HepG2 (cell line): ENCODE data around the gene TGM4. TPM values are rescaled to one million over a fixed set of nuclear protein-coding genes. Genes with fewer than 3 reads are reported as not detected.

Experiments used
- ATAC-seq: fragments of 200-7000 bp; cut with Tn5 transposase; 3 replicates; pipeline ENCODE4 v1.9.1; 2020; ENCODE audit warnings: mild to moderate bottlenecking, moderate library complexity
- BruUV-seq: library from RNA; stranded (reverse); fragments of 400-500 nt; replicated peaks from 2 replicates; lab custom pipeline; 2021; lab: Mats Ljungman, UMichigan
- CTCF ChIA-PET: fragments of 300-600 bp; formaldehyde crosslinking; extraction: SDS; loops from one replicate; lab custom pipeline; 2021; ENCODE audit warnings: low total read pairs, inconsistent platforms, low intra/inter-chr PET ratio; lab: Yijun Ruan, JAX
- POLR2A ChIA-PET: fragments of 350-600 bp; sonication (Branson Sonifier 250); formaldehyde crosslinking; loops from one replicate; lab custom pipeline; 2020; ENCODE audit warnings: antibody characterized with exemption, inconsistent platforms; lab: Yijun Ruan, JAX
- DNase-seq: peaks from one replicate; pipeline ENCODE4 v3.0.0-alpha.2; 2015; ENCODE audit warnings: low spot score
- FAIRE-seq: peaks from 3 replicates; lab custom pipeline; 2011; peaks lifted over from hg19 to GRCh38; lab: Jason Lieb, UNC
- H2AFZ ChIP-seq: one replicate; pipeline ENCODE4 v1.6.1; 2011; ENCODE audit warnings: low read length, inconsistent platforms
- H3K27ac ChIP-seq: fragments of 300-600 bp; 3 replicates; pipeline ENCODE4 v1.8.0; 2011; ENCODE audit warnings: mixed run types, mild to moderate bottlenecking, mixed read lengths, low read length, inconsistent platforms; ENCODE audit not compliant: insufficient read depth; ENCODE audit errors: extremely low read length
- H3K27me3 ChIP-seq, 2 experiments: fragments of 200-600 bp in 1 of 2; 2 replicates in 1 of 2; 3 replicates in 1 of 2; pipeline versions ENCODE4 v1.6.0 to v1.8.0; 2011; ENCODE audit warnings: low read length in 2 of 2, mild to moderate bottlenecking in 2 of 2, moderate library complexity in 2 of 2, inconsistent platforms in 1 of 2; ENCODE audit not compliant: insufficient read depth in 2 of 2, control insufficient read depth in 1 of 2
- H3K36me3 ChIP-seq, 2 experiments: fragments of 200-600 bp in 1 of 2; replicated peaks in 1 of 2; 2 replicates in 1 of 2; 3 replicates in 1 of 2; pipeline versions ENCODE4 v1.5.1 to v1.8.0; 2011; ENCODE audit warnings: low read length in 2 of 2, inconsistent platforms in 1 of 2; ENCODE audit not compliant: insufficient read depth in 2 of 2, control insufficient read depth in 1 of 2
- H3K4me1 ChIP-seq: 2 replicates; pipeline ENCODE4 v1.5.1; 2012; ENCODE audit warnings: low read length, inconsistent platforms; ENCODE audit not compliant: insufficient read depth
- H3K4me2 ChIP-seq: 2 replicates; pipeline ENCODE4 v1.6.0; 2011; ENCODE audit warnings: low read depth, low read length, inconsistent platforms
- H3K4me3 ChIP-seq, 3 experiments: fragments of 200-600 bp in 1 of 3; sonication (generic), shearing (Covaris generic) in 1 of 3; replicated peaks in 1 of 3; 2 replicates each; pipeline ENCODE4 v1.5.1; 2011 to 2016; ENCODE audit warnings: low read length in 3 of 3, inconsistent platforms in 2 of 3, low read depth in 2 of 3, mild to moderate bottlenecking in 2 of 3, control low read depth in 1 of 3, mixed read lengths in 1 of 3; ENCODE audit not compliant: insufficient read depth in 1 of 3
- H3K79me2 ChIP-seq: one replicate; pipeline ENCODE4 v1.6.1; 2011; ENCODE audit warnings: low read length, inconsistent platforms; ENCODE audit not compliant: insufficient read depth
- H3K9ac ChIP-seq: 2 replicates; pipeline ENCODE4 v1.6.0; 2011; ENCODE audit warnings: mild to moderate bottlenecking, low read depth, low read length, inconsistent platforms; ENCODE audit not compliant: insufficient read depth
- H3K9me3 ChIP-seq: 2 replicates; pipeline ENCODE4 v1.5.1; 2012; ENCODE audit warnings: mild to moderate bottlenecking, low read length
- H4K20me1 ChIP-seq: 2 replicates; pipeline ENCODE4 v1.6.0; 2011; ENCODE audit warnings: inconsistent platforms, mild to moderate bottlenecking, low read length, moderate library complexity; ENCODE audit not compliant: insufficient read depth
- AGO1 ChIP-seq: fragments of 200-400 bp; formaldehyde crosslinking; IDR thresholded peaks from 2 replicates; pipeline ENCODE4 v1.6.1; 2017; ENCODE audit warnings: mild to moderate bottlenecking, low read depth, low read length, moderate library complexity; ENCODE audit not compliant: poor library complexity, severe bottlenecking
- ATF3 ChIP-seq: sonication (generic); formaldehyde crosslinking; IDR thresholded peaks from 2 replicates; pipeline ENCODE4 v1.4.0; 2020; ENCODE audit warnings: missing genetic modification reagents
- BCL3 ChIP-seq: sonication (generic); formaldehyde crosslinking; IDR thresholded peaks from 2 replicates; pipeline ENCODE4 v1.5.1; 2020; ENCODE audit warnings: mild to moderate bottlenecking, missing genetic modification reagents, moderate library complexity
- DMAP1 ChIP-seq: IDR thresholded peaks from 2 replicates; pipeline ENCODE4 v1.6.1; 2016
- ELF3 ChIP-seq: IDR thresholded peaks from 2 replicates; pipeline ENCODE4 v1.6.1; 2016; ENCODE audit warnings: missing genetic modification reagents, missing compliant biosample characterization
- KMT2A ChIP-seq: sonication (generic); formaldehyde crosslinking; IDR thresholded peaks from 2 replicates; pipeline ENCODE4 v1.4.0; 2020; ENCODE audit warnings: missing genetic modification reagents
- NCOA5 ChIP-seq: sonication (generic); formaldehyde crosslinking; IDR thresholded peaks from 2 replicates; pipeline ENCODE4 v1.4.0; 2020; ENCODE audit warnings: missing genetic modification reagents
- PCBP2 ChIP-seq: fragments of 200-400 bp; formaldehyde crosslinking; optimal IDR thresholded peaks from 2 replicates; pipeline ENCODE3; 2018; ENCODE audit warnings: low read length, low read depth; ENCODE audit not compliant: poor library complexity, severe bottlenecking
- RFX5 ChIP-seq: IDR thresholded peaks from 2 replicates; pipeline ENCODE4 v1.6.1; 2011; ENCODE audit warnings: low read depth, low read length, improper control_type of control experiment
- SMAD9 ChIP-seq: sonication (generic); formaldehyde crosslinking; IDR thresholded peaks from 2 replicates; pipeline ENCODE4 v1.5.1; 2020; ENCODE audit warnings: mild to moderate bottlenecking, missing genetic modification reagents
- TFE3 ChIP-seq: IDR thresholded peaks from 2 replicates; pipeline ENCODE4 v1.6.1; 2016
- ZFY ChIP-seq: sonication (generic); formaldehyde crosslinking; IDR thresholded peaks from 2 replicates; pipeline ENCODE4 v1.4.0; 2020; ENCODE audit warnings: missing genetic modification reagents
- ZNF629 ChIP-seq: sonication (generic); formaldehyde crosslinking; conservative IDR thresholded peaks from 2 replicates; pipeline ENCODE4 v1.5.0; 2020; ENCODE audit warnings: missing genetic modification reagents
- ZNF724P ChIP-seq: sonication (generic); formaldehyde crosslinking; IDR thresholded peaks from 2 replicates; pipeline ENCODE4 v1.8.0; 2022; ENCODE audit warnings: missing genetic modification reagents, borderline replicate concordance
- ZNF878 ChIP-seq: sonication (generic); formaldehyde crosslinking; IDR thresholded peaks from 2 replicates; pipeline ENCODE4 v1.8.1; 2023; ENCODE audit warnings: mild to moderate bottlenecking, missing genetic modification reagents, moderate library complexity
- WGBS: methylation state at CpG from one replicate; pipeline ENCODE4 v1.1.6; 2017; ENCODE audit warnings: low lambda C conversion rate; 5-methylcytosine and 5-hydroxymethylcytosine counted together
- in situ Hi-C: cut with HindIII; loops from 2 replicates; pipeline ENCODE4 v1.10.0; 2017; ENCODE audit warnings: low pct_unique_long_range_greater_than_20kb; ENCODE audit not compliant: extremely low pct_ligation_motif_present
- intact Hi-C: fragments of 100-400 bp; cut with micrococcal nuclease; formaldehyde crosslinking; loops from one replicate; pipeline ENCODE4 v1.10.0; 2022; ENCODE audit not compliant: unreplicated experiment
- polyA plus RNA-seq, 8 experiments: library from polyadenylated mRNA; depleted of rRNA in 3 of 8; stranded (reverse) in 7 of 8; unstranded in 1 of 8; fragments of >200 nt; fragmentation: Illumina TruSeq in 4 of 8; extraction: Trizol in 4 of 8; gene quantifications; 2 replicates each; pipeline versions ENCODE4 v1.2.1 to v1.2.3, GENCODE V29; 2011 to 2016; ENCODE audit warnings: low read depth in 4 of 8, missing spikeins in 1 of 8, mixed read lengths in 1 of 8; ENCODE audit not compliant: insufficient read depth in 1 of 8
- total RNA-seq, 5 experiments: library from RNA; depleted of rRNA; stranded (reverse); fragments of >200 nt; fragmentation: Illumina TruSeq; extraction: Trizol; gene quantifications; 2 replicates each; pipeline ENCODE4 v1.2.3, GENCODE V29; 2016; ENCODE audit warnings: low read depth in 1 of 5

The TGM4 gene
- total and polyA plus RNA-seq, 2 of the 13 experiments (the other 11 are each of a cell fraction or from before 2014, with no cell fraction given): 0.07 to 0.15 TPM

GRCh38 chr3:44860117-44860516, 14.3 kb upstream of the TGM4 start:
- Histone ChIP-seq H4K20me1 (no peaks in the 10 kb centered on the region), H3K4me3 (no peak overlapping the region), H3K9ac (no peak overlapping the region), H2AFZ (no peak overlapping the region), H3K79me2 (peaks cover 4% of the 10 kb centered on the region), H3K4me1 (peaks cover 9% of the 10 kb centered on the region), H3K9me3 (no peaks in the 10 kb centered on the region), H3K27ac (no peak overlapping the region), H3K27me3 (no peaks in the 10 kb centered on the region), H3K36me3 (no peaks in the 10 kb centered on the region), H3K4me2 (no peak overlapping the region)
- intact Hi-C loops: no loop called here
- TF ChIP-seq ZNF724P (CRISPR knock-in tag): no peak
- TF ChIP-seq ZNF629 (CRISPR knock-in tag): peak; percentile 81
- ATAC-seq (no peak), FAIRE-seq (no peak), DNase-seq (no peak)
- no TSS peak for BruUV-seq
- 86% methylated on average over 4 of the region's 4 CpGs for WGBS
- ChIA-PET CTCF (no interaction called here), POLR2A (no interaction called here)
- in situ Hi-C loops: no loop called here

GRCh38 chr3:44861412-44862225, 12.8 kb upstream of the TGM4 start, which contains the start of gene TMEM42:
Gene TMEM42 (plus strand): TSS chr3:44861912. CDS start chr3:44861925, 13 bp downstream.
- intact Hi-C loops (no loop called here), in situ Hi-C loops (no loop called here)
- CTCF ChIA-PET: no interaction called here
- H3K4me3 ChIP-seq: peak within 1 kb of the TSS; percentile 59 to 76 (median 64)
- H3K4me2 ChIP-seq: peak within 1 kb of the TSS; percentile 97
- H4K20me1 ChIP-seq: no peaks in the 10 kb centered on the region
- no peaks in the 10 kb centered on the region for H3K27me3 ChIP-seq
- peak within 1 kb of the TSS; percentile 65 for H2AFZ ChIP-seq
- peak within 1 kb of the TSS; percentile 74 for H3K27ac ChIP-seq
- peaks cover 4% of the 10 kb centered on the region for H3K79me2 ChIP-seq
- POLR2A ChIA-PET: no interaction called here
- peak; percentile 96 for ATAC-seq
- H3K4me1 ChIP-seq: peaks cover 9% of the 10 kb centered on the region
- BruUV-seq: no TSS peak
- FAIRE-seq: no peak
- H3K9ac ChIP-seq: peak within 1 kb of the TSS; percentile 81
- H3K36me3 ChIP-seq: 0 out of 5 replicates have a peak, but pooled peaks cover 0 to 3% of the 10 kb centered on the region in 2 experiments
- WGBS: 39% methylated on average over 28 of the region's 91 CpGs
- no peaks in the 10 kb centered on the region for H3K9me3 ChIP-seq
- peak; percentile 74 for DNase-seq
- TF ChIP-seq PCBP2 (no peak), BCL3 (CRISPR knock-in tag) (peak; percentile 68; the same call in 1 of the 2 replicates), SMAD9 (CRISPR knock-in tag) (0 out of 2 replicates have a peak, but pooled peaks have one; percentile 56), DMAP1 (peak; percentile 84), ATF3 (CRISPR knock-in tag) (0 out of 2 replicates have a peak, but pooled peaks have one; percentile 12), ZNF878 (CRISPR knock-in tag) (no peak), KMT2A (CRISPR knock-in tag) (peak; percentile 52; the same call in 1 of the 2 replicates), ZFY (CRISPR knock-in tag) (peak; percentile 85), AGO1 (peak; percentile 25), RFX5 (peak; percentile 48; the same call in 1 of the 2 replicates), NCOA5 (CRISPR knock-in tag) (no peak), ELF3 (CRISPR knock-in tag) (peak; percentile 31; the same call in 1 of the 2 replicates), TFE3 (CRISPR knock-in tag) (peak; percentile 82)
